ENCODE data around the gene PRDM16.
"Not testable (repeated sequence)": the region's sequence is repeated elsewhere in the genome, so short reads cannot be mapped to it uniquely, and the experiment has no call there.

PRDM16 gene

GRCh38 chr1:3236361-3236760 is 167.4 kb downstream of the PRDM16 start:
- Histone ChIP-seq H3K9me3 (ENCODE audit: control insufficient read depth, low read length) (no peaks in the 10 kb centered on the region), H3K4me3 (ENCODE audit: low read length) (no peak overlapping the region), H3K4me1 (ENCODE audit: control insufficient read depth, insufficient read depth, low read length) (peaks cover 24% of the 10 kb centered on the region), H3K27me3 (ENCODE audit: control insufficient read depth, insufficient read depth, low read length) (no peaks in the 10 kb centered on the region), H3K36me3 (ENCODE audit: control insufficient read depth, insufficient read depth, low read length) (no peaks in the 10 kb centered on the region), H3K9ac (ENCODE audit: low read length) (no peak overlapping the region)

- Histone ChIP-seq H3K4me1 (ENCODE audit: control insufficient read depth, insufficient read depth, low read length) (peaks cover 24% of the 10 kb centered on the region), H3K9me3 (ENCODE audit: control insufficient read depth, low read length) (no peaks in the 10 kb centered on the region), H3K36me3 (ENCODE audit: control insufficient read depth, insufficient read depth, low read length) (no peaks in the 10 kb centered on the region), H3K27me3 (ENCODE audit: control insufficient read depth, insufficient read depth, low read length) (no peaks in the 10 kb centered on the region), H3K9ac (ENCODE audit: low read length) (no peak overlapping the region), H3K4me3 (ENCODE audit: low read length) (no peak overlapping the region)
Measured at GRCh38 chr1:3236955-3237354, 168.0 kb downstream of the PRDM16 start.

- H3K4me1 ChIP-seq (ENCODE audit: control insufficient read depth, insufficient read depth, low read length) = peaks cover 24% of the 10 kb centered on the region
- no peaks in the 10 kb centered on the region for H3K27me3 ChIP-seq (ENCODE audit: control insufficient read depth, insufficient read depth, low read length)
- no peaks in the 10 kb centered on the region for H3K36me3 ChIP-seq (ENCODE audit: control insufficient read depth, insufficient read depth, low read length)
Measured at GRCh38 chr1:3237570-3237969, 168.6 kb downstream of the PRDM16 start.

GRCh38 chr1:3237994-3238702 is 169.1 kb downstream of the PRDM16 start:
- H3K4me1 ChIP-seq (ENCODE audit: control insufficient read depth, insufficient read depth, low read length) = peaks cover 24% of the 10 kb centered on the region

More at GRCh38 chr1:3237570-3237969, 168.6 kb downstream of the PRDM16 start:
- no peak overlapping the region for H3K4me3 ChIP-seq (ENCODE audit: low read length)
- no peaks in the 10 kb centered on the region for H3K9me3 ChIP-seq (ENCODE audit: control insufficient read depth, low read length)
- no peak overlapping the region for H3K9ac ChIP-seq (ENCODE audit: low read length)

GRCh38 chr1:3238703-3239278 is 169.8 kb downstream of the PRDM16 start:
- no peaks in the 10 kb centered on the region for H3K36me3 ChIP-seq (ENCODE audit: control insufficient read depth, insufficient read depth, low read length)
- no peaks in the 10 kb centered on the region for H3K9me3 ChIP-seq (ENCODE audit: control insufficient read depth, low read length)
- no peaks in the 10 kb centered on the region for H3K27me3 ChIP-seq (ENCODE audit: control insufficient read depth, insufficient read depth, low read length)
- H3K4me1 ChIP-seq (ENCODE audit: control insufficient read depth, insufficient read depth, low read length) = peaks cover 25% of the 10 kb centered on the region
- H3K9ac ChIP-seq (ENCODE audit: low read length) = no peak overlapping the region
- no peak overlapping the region for H3K4me3 ChIP-seq (ENCODE audit: low read length)

More at GRCh38 chr1:3237994-3238702, 169.1 kb downstream of the PRDM16 start:
- H3K4me3 ChIP-seq (ENCODE audit: low read length) = no peak overlapping the region
- no peaks in the 10 kb centered on the region for H3K27me3 ChIP-seq (ENCODE audit: control insufficient read depth, insufficient read depth, low read length)
- no peaks in the 10 kb centered on the region for H3K9me3 ChIP-seq (ENCODE audit: control insufficient read depth, low read length)
- H3K36me3 ChIP-seq (ENCODE audit: control insufficient read depth, insufficient read depth, low read length) = no peaks in the 10 kb centered on the region
- no peak overlapping the region for H3K9ac ChIP-seq (ENCODE audit: low read length)

GRCh38 chr1:3239991-3240390 is 171.0 kb downstream of the PRDM16 start:
- not testable (repeated sequence) for H3K36me3 ChIP-seq (ENCODE audit: control insufficient read depth, insufficient read depth, low read length); H3K9me3 ChIP-seq (ENCODE audit: control insufficient read depth, low read length); H3K27me3 ChIP-seq (ENCODE audit: control insufficient read depth, insufficient read depth, low read length); H3K4me3 ChIP-seq (ENCODE audit: low read length); H3K9ac ChIP-seq (ENCODE audit: low read length)
- peaks cover 35% of the 10 kb centered on the region for H3K4me1 ChIP-seq (ENCODE audit: control insufficient read depth, insufficient read depth, low read length)

GRCh38 chr1:3240524-3241235 is 171.7 kb downstream of the PRDM16 start:
- Histone ChIP-seq H3K9me3 (ENCODE audit: control insufficient read depth, low read length) (no peaks in the 10 kb centered on the region), H3K9ac (ENCODE audit: low read length) (no peak overlapping the region), H3K27me3 (ENCODE audit: control insufficient read depth, insufficient read depth, low read length) (no peaks in the 10 kb centered on the region), H3K36me3 (ENCODE audit: control insufficient read depth, insufficient read depth, low read length) (no peaks in the 10 kb centered on the region), H3K4me3 (ENCODE audit: low read length) (no peak overlapping the region), H3K4me1 (ENCODE audit: control insufficient read depth, insufficient read depth, low read length) (peaks cover 42% of the 10 kb centered on the region)

- no peaks in the 10 kb centered on the region for H3K36me3 ChIP-seq (ENCODE audit: control insufficient read depth, insufficient read depth, low read length)
- H3K9ac ChIP-seq (ENCODE audit: low read length) = no peak overlapping the region
- peaks cover 47% of the 10 kb centered on the region for H3K4me1 ChIP-seq (ENCODE audit: control insufficient read depth, insufficient read depth, low read length)
- no peaks in the 10 kb centered on the region for H3K27me3 ChIP-seq (ENCODE audit: control insufficient read depth, insufficient read depth, low read length)
- H3K9me3 ChIP-seq (ENCODE audit: control insufficient read depth, low read length) = no peaks in the 10 kb centered on the region
- H3K4me3 ChIP-seq (ENCODE audit: low read length) = no peak overlapping the region
Measured at GRCh38 chr1:3241236-3241550, 172.2 kb downstream of the PRDM16 start.

GRCh38 chr1:3241673-3242407 is 172.8 kb downstream of the PRDM16 start:
- Histone ChIP-seq H3K4me3 (ENCODE audit: low read length) (no peak overlapping the region), H3K9me3 (ENCODE audit: control insufficient read depth, low read length) (no peaks in the 10 kb centered on the region), H3K27me3 (ENCODE audit: control insufficient read depth, insufficient read depth, low read length) (no peaks in the 10 kb centered on the region), H3K4me1 (ENCODE audit: control insufficient read depth, insufficient read depth, low read length) (peaks cover 52% of the 10 kb centered on the region), H3K9ac (ENCODE audit: low read length) (no peak overlapping the region), H3K36me3 (ENCODE audit: control insufficient read depth, insufficient read depth, low read length) (no peaks in the 10 kb centered on the region)

- H3K9me3 ChIP-seq (ENCODE audit: control insufficient read depth, low read length) = no peaks in the 10 kb centered on the region
- no peaks in the 10 kb centered on the region for H3K27me3 ChIP-seq (ENCODE audit: control insufficient read depth, insufficient read depth, low read length)
- H3K9ac ChIP-seq (ENCODE audit: low read length) = no peak overlapping the region
- no peak overlapping the region for H3K4me3 ChIP-seq (ENCODE audit: low read length)
- H3K4me1 ChIP-seq (ENCODE audit: control insufficient read depth, insufficient read depth, low read length) = peaks cover 52% of the 10 kb centered on the region
- H3K36me3 ChIP-seq (ENCODE audit: control insufficient read depth, insufficient read depth, low read length) = no peaks in the 10 kb centered on the region
Measured at GRCh38 chr1:3242408-3243260, 173.6 kb downstream of the PRDM16 start.

- Histone ChIP-seq H3K36me3 (ENCODE audit: control insufficient read depth, insufficient read depth, low read length) (no peaks in the 10 kb centered on the region), H3K9me3 (ENCODE audit: control insufficient read depth, low read length) (no peaks in the 10 kb centered on the region), H3K4me3 (ENCODE audit: low read length) (no peak overlapping the region), H3K9ac (ENCODE audit: low read length) (no peak overlapping the region), H3K4me1 (ENCODE audit: control insufficient read depth, insufficient read depth, low read length) (peaks cover 52% of the 10 kb centered on the region), H3K27me3 (ENCODE audit: control insufficient read depth, insufficient read depth, low read length) (no peaks in the 10 kb centered on the region)
Measured at GRCh38 chr1:3243304-3243703, 174.3 kb downstream of the PRDM16 start.
